AG08396 (cell line): ENCODE results near the gene TOX2.
"Not testable (repeated sequence)": the region's sequence is repeated elsewhere in the genome, so short reads cannot be mapped to it uniquely, and the experiment has no call there.

ENCODE experiments used
- DNase-seq: peaks from one replicate; pipeline ENCODE4 v3.0.0; 2012; ENCODE audit warnings: low spot score, mixed read lengths

The TOX2 gene

DNA sequence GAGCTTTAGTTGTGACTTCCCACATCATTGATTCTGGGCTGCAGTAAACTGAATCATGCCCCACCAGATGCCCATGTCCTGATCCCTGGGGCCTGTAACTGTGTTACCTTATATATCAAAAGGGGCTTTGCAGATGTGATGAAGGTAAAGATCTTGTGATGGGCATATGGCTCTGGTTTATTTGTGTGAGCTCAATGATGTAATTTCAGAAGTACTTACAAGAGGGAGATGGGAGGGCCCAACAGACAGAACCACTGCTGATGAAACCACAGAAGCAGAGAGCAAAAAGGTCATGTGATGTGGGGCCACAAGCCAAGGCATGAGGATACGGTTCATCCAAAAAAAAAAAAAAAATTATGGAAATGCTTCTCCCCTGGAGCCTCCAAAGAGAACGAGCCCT lies 118.7 kb downstream of the TOX2 start:
- no peak for DNase-seq

DNA sequence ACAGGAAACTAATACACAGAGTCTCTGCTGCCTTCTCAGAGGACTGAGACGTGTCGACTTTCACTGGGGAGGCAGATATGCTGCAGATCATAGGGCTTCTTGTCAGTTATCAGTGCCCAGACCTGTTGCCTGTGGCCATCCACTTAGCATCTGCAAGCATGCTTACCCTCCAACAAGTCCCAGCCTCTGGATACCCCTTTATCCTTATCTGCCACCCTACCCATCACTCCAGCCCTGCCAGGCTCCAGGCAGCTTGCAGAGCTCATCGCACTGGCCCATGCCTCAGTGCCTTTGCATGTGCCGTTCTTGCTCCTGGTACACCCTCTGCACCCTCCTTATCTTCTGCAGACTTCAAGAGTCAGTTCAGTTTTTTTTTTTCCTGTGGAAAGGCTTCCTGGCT lies 119.2 kb downstream of the TOX2 start:
- DNase-seq = no peak

DNA sequence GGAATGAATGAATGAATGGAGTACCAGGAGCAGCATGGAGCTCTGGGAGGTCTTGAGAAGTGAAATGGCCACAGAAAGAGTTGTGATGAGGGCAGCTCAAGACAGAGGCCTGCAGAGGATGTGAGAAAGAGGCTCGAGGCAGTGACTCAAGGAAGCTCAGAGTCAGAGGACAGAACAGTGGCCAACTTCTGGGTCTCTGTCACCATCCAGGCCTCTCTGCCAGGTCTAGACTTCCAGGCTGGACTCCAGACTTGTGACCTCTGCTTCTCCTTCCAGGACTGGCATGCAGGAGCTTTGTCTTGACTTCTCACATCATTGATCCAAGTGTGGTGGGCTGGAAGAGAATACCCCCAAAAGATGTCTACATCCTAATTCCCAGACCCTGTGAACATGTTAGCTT lies 119.8 kb downstream of the TOX2 start:
- no peak for DNase-seq

DNA sequence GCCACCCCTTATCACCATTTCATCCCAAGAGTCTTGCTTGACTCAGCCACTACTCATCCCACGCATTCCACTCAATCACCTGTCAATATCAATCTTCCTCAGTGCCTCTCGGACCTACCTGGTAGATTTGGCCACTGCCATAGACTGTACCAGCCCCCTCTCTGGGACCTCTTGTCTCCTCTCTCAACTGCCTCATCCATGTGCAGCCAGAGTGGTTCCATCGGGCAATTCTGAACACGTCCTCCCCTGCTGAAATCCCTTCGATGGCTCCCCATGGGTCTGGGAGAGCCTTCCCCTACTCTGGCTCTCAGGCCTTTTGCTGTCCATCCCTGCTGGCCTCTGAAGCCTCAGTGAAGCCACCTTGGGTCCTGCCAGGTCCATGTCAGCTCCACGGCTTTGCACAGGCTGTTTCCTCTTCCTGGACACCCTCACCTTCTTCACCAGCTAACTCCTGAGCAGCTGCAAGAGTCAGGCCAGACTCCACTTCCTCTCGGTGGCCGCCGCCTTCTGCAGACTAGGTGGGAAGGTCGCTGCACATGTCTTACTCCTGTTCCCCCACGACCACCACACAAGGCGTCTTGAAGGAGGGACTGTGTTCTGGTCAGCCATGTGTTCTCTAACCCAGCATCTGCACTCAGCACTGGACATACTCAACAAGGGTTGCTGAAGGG lies 120.4 kb downstream of the TOX2 start:
- no peak for DNase-seq

DNA sequence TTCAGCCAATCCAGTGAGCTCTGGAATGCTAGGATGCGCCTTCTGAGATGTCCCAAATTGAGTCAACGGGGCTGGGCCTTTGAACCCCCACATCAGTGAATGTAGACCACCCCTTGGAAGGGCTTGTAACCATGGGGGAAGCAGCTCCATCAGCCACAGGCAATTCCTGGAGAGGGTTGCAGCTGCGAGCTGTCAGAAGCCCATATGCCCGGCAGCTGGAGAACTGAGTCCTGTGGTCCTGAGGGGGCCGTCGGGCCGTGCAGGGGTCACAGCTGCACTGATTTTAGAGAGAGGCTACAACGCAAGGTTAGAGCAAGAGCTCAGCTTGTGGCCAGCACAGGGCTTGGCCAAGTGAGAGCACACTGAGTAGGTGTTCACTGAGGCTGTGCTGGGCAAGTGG lies 121.3 kb downstream of the TOX2 start:
- no peak for DNase-seq

DNA sequence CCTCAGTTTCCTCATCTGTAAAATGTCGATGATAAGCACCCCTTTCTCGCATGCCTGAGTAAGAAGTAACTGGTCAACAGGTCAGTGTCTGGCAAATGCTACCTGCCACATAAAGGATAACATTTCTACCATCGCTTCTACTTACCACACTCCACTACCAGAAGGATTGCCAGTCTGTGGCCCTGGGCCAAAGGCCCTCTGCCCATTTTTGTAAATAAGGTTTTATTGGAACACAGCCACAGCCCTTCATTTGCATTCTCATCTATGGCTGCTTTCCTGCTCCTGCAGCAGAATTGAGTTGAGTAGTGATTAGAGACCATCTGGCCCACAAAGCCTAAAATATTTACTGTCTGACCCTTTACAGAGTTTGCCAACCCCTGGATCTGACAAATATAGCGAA lies 121.8 kb downstream of the TOX2 start:
- no peak for DNase-seq

DNA sequence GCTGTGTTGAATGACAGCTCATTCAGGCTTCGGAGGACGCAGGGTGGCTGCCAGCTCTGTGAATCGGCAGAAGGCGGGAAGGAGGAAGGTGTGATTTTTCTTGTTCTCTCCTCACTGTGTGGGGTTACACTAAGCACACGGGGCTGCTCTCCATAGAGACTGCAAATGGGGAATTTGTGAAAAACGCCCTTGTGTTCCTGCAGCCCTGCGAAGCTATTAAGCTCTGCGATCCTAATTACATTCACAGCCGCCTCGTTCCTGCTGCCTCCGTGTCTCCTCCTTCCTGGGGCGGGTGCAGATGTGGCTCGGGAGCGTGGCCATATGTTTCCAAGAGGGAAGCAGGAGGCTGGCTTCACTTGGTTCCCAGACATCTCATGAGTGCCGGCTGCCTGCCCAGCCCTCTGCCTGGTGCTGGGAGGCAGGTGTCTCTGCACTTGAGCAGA lies 124.0 kb downstream of the TOX2 start:
- no peak for DNase-seq

DNA sequence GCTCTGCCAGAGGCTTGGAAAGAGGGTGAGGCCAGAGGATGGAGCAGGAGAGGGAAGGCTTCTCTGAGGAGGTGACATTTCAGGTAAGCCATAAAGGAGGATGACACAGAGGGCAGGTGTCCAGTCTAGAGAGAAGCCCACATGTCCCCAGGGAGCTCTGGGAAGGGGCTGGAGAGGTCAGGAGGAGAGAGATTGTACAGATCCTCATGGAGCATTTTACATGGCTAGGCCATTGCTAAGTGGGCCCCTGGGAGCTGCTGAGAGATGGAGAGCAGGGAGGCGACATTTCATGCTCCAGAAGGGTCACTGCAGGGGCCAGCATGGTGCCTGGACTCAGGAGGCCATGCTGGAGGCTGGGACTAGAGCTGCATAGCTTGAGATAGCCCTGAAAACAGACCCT lies 124.5 kb downstream of the TOX2 start:
- DNase-seq = no peak

DNA sequence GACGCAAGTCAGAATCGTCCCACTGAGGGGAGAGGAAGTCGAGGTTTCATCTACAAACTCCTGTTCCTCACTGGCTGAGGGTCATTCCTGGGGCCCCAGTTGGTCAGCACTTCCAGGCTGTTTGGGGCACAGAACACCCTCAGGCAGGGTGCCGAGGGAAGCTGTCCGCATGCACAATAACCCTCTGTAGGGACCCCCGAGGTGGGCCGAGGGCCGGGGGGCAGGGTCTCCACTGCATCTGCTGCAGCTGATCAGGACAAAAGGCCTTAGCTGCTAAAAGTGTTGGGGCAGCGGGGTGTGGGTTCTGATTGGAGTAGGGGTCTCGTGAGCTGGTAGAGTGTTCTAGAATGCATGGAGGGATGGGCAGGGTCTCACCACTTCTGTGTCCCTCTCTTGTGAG lies 125.1 kb downstream of the TOX2 start:
- no peak for DNase-seq

DNA sequence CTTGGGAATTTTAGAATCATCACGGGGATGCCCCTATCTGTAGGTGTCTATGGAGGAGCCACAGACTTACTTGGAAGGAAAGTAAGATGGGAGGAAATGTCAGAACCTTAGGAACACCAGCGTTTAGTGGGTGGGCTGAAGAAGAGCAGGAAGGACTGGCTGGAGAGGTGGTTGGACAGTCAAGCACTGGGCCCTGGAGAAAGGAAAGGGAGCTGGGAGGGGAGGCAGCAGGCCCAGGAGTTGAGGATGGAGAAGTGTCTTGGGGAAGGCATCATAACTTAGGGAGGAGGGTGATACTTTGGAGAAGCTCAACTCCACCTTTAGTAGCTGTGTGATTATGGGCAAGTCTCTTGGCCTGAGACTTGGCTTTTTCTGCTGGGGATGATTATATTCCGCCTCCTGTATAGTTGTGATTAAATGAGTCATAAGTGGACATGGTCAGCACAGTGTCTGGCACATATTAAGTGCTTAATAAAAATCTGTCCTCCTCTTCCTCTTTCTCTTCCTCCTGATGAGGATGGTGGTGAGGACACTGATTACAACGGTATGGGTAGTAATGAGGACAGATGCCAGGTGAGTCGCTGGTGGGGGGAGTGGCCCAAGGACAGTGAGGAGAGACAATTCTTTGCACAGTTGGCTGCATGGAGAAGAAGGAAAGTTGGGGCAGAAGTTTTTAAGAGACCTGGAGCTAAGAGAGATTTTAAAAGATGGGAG lies 125.7 kb downstream of the TOX2 start:
- DNase-seq = no peak

DNA sequence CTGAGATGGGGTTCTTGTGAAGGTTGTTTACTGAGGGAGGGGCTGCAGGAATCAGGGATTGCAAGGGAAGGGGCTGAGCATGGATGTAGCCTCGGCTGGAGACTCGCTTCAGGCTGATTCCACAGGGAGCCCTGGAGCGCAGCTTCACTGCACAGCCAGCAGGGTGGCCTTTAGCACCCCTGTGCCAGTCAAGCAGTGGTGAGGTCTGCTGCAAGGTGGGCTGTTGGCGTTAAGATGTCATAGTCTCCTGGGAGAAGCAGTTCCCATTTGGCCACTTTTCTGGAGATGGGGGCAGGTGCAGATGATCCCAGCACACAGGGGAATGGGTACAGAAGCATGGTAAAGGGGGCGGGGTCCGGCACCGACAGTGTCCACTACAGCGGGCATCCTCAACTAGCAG lies 126.3 kb downstream of the TOX2 start:
- no peak for DNase-seq

DNA sequence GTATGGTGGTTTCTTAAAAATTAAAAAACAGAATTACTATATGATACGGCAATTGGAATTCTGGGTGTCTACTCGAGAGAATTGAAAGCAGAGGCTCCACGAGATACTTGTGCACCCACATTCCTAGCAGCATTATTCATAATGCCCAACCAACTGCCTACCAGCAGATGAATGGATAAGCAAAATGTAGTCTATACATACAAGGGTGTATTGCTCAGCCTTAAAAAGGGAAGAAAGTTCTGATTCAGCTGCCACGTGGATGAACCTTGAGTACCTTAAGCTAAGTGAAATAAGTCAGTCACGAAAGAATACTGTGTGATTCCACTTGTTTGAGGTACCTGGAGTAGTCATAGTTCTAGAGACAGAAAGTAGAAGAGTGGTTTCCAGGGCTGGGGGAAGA lies 130.1 kb downstream of the TOX2 start:
- not testable (repeated sequence) for DNase-seq

DNA sequence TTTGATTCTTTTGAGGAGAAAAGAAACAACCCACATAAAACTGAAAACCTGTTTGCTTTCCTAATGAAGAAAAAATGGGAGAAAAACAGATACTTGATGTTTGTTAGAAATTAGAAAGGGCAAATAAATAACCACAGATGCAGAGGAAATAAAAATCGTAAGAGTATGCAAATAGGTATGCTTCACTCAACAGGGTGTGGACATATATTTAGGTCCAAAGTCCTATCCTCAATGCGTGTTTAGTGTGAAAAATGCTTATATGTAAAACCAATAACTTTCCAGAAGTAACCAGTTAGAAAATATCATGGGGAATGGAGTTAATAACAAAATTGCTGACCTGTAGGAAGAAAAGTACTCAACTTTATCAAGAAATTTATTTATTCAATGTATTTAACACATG lies 135.7 kb downstream of the TOX2 start:
- DNase-seq = no peak

DNA sequence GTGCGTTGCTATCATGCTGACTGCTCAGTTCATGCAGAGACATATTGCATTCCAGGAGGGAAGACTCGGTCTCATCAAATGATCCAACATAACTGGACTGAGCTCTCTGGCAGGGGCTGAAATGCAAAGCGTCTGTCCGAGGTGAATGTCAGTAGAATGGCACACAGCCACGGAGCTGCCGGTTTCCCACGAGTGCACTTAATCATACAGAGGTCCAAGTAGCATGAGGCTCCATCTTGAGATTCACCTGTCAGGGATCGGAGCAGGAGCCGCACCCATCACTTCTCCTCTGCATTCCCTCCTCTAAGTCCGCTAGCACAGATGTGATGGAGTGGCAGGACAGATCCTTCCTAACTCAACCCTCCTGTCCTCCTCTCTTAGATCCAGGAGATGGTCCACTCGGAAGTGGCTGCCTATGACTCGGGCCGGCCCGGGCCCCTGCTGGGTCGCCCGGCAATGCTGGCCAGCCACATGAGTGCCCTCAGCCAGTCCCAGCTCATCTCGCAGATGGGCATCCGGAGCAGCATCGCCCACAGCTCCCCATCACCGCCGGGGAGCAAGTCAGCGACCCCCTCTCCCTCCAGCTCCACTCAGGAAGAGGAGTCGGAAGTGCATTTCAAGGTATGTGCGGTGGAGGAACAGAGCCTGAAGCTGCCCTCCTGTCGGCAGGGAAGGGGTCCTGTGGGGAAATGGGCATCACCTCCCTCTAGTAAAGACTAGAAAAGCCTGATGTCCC lies 136.4 kb downstream of the TOX2 start:
- no peak for DNase-seq

DNA sequence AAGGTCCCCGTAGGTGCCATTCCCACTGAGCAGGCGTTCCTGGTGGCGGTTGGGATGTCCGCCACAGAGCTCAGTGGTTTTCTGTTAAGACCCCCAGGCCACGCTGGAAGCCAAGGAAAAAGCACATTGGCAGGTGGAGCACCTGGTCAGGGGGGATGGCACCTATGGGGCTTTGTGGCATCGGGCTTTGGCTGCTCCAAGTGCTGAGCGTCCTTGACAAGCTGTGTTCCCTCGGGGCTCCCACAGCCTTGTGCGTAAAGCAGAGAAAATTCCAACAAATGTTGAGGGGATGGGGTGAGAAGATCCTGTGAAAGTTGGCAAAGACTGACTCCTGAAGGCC lies 137.0 kb downstream of the TOX2 start:
- no peak for DNase-seq

DNA sequence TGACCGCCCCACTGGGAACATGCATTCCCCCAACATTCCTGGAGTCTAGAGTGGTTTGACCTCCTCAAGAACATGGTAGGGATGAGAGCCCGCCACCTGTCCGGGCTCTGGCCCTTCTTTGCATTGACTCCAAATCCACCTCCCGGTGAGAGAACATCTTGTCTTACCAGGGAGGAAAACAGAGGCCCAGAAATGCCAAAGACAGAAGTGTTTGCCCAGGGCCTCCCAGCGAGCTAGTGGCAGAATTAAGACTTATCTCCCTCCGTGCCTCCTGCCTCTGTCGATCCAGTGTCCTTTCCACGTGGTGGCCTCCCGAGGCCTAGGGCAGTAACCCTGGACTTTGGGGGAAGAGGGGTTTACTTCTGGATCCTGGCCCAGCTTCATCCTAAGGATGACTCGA lies 137.5 kb downstream of the TOX2 start:
- DNase-seq = no peak

DNA sequence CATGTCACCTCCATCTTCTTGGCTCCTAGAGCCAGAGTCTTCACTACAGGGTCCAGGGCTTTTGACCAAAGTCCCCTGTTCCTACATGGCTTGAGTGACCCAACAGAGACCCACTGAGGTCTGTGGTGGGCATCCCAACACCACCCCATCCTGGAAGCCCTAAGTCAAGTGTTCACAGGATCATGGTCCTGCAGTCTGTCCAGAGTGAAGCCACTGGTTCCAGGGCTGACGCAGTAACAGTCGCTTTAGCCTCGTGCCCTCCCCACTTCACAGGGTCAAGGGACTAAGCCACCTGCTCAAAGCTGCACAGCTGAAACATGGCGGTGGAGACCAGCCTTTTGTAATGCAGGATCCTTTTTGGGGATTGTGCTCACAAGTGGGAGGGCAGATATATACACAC lies 138.4 kb downstream of the TOX2 start:
- no peak for DNase-seq

DNA sequence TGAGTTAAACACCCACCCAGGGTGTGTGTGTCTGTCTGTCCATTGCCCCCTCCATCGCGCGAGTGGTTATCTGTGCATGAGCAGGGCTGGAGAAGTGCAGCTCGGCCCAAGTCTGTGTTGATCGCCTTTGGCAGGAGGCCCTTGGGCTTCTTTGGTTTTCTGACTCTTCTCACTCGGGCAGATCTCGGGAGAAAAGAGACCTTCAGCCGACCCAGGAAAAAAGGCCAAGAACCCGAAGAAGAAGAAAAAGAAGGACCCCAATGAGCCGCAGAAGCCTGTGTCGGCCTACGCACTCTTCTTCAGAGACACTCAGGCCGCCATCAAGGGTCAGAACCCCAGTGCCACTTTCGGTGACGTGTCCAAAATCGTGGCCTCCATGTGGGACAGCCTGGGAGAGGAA lies 139.5 kb downstream of the TOX2 start:
- DNase-seq = no peak

DNA sequence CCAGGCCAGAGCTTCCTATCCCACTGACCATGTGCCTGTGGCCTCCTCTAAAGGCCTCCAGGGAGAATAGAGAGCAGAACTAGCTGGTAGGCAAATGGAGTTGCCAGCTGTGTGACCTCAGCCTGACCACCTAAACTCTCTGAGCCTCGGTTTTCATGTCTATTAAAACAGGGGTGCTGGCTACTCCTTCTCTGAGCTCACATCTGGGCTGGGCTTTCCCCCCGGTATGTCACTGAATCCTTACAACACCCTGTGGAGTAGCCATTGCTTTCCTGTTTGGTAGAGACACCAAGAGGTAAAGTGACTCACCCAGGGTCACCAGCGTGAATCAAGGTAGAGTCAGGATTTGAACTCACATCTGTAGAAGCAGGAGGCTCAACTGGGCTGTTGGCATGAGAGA lies 140.2 kb downstream of the TOX2 start:
- no peak for DNase-seq

DNA sequence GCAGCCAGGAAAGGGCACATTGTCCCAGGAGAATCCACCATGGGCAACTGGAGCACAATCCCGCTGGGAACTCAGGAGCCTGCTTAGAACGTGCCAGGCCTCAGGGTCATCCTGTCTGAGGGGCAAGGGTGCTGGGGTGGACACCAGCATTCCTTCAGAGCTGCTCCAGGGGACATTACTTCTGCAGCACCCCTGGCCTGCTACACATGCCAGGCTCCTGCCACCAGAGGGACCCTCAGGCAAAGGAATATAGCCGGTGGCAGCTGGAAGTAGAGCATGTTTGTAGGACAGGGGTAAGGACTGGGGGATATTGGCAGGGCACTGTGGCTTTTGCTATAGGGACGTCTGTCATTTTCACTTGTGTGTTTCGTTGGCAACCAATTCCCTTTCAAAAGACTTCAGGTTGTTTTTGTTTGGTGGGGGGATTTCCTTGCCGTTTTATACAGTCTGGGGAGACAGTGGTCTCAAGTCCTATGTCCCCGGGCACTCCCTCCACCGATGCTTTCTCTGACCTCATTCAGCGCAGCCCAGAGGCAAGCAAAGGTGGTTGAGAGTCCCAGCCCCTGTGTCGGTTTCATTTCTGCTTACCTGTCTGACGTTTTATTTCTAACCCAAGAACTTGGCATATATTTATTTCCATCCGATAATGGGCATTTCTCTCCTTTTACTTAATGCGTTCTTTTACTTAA lies 141.5 kb downstream of the TOX2 start:
- no peak for DNase-seq

DNA sequence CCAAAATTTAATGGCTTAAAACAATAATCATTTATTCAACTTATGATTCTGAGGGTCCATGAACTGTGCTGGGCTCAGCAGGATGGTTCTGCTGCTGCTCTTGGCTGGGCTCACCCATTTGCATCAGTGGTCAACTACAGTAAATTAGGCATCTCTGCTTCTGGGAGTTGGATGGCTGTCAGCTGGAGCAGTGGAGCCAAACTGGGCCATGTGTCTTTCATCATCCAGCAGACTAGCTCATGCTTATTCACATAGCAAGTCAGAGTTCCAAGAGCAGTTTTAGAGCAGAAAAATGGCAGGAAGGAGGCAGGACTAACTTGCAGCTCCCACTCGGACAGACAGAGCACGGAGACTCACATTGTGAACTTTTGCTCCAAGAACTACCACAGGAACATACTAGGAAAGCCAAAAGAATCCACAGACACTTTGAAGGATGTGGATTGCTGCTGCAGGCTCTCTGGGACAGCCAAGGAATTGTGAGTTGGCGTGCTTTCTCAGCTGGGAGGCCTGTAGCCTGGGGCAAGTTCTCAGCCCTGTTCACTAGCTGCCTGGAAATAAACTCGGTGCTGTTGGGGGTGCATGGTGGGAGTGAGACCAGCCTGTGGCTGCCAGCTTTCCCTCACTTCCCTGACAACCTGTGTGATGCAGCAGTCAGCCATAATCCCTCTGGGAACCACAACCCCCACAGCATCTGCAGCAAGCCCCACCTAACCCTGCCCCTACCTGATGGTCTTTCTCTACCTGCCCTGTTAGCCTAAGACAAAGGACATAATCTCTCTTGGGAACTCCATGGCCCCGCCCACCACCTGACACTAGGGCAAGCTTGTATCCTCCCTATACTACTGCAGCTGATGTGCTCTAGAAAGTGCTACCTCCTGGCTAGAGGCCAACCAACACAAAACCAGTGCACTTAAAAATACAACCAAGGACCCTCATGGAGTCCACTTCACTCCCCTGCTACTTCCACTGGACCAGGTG lies 143.3 kb downstream of the TOX2 start:
- no peak for DNase-seq
